Kidney (tissue), 14 donors: Measurements from ENCODE around the gene WIZ. TPM values are rescaled to one million over a fixed set of nuclear protein-coding genes. Genes with fewer than 3 reads are reported as not detected.

ENCODE experiments used
- DNase-seq, 5 donors: peaks; one replicate each; pipeline ENCODE4 v3.0.0-alpha.2; 2013 to 2020
- FAIRE-seq: peaks from 2 replicates; lab custom pipeline; 2012; peaks lifted over from hg19 to GRCh38; lab: Jason Lieb, UNC
- H3K27ac ChIP-seq, 2 donors: one replicate each; pipeline ENCODE4 v1.7.0; 2013; ENCODE audit warnings: low read depth in 2 of 2, low read length in 2 of 2, inconsistent platforms in 1 of 2
- H3K27me3 ChIP-seq: one replicate; pipeline ENCODE4 v1.7.1; 2013; ENCODE audit warnings: low read length, inconsistent platforms; ENCODE audit not compliant: control insufficient read depth, insufficient read depth
- H3K36me3 ChIP-seq, 3 donors: one replicate each; pipeline versions ENCODE4 v1.7.0 to v1.7.1; 2013; ENCODE audit warnings: low read length in 3 of 3, control low read depth in 1 of 3, inconsistent platforms in 1 of 3; ENCODE audit not compliant: insufficient read depth in 3 of 3, control insufficient read depth in 2 of 3
- H3K4me1 ChIP-seq, 3 donors: one replicate each; pipeline versions ENCODE4 v1.7.0 to v1.7.1; 2013; ENCODE audit warnings: low read length in 3 of 3, inconsistent platforms in 1 of 3, low read depth in 1 of 3; ENCODE audit not compliant: control insufficient read depth in 2 of 3, insufficient read depth in 2 of 3
- H3K4me3 ChIP-seq, 3 donors: one replicate each; pipeline versions ENCODE4 v1.7.0 to v1.8.1; 2013; ENCODE audit warnings: low read length in 3 of 3, control low read depth in 1 of 3, inconsistent platforms in 1 of 3
- H3K9ac ChIP-seq, 3 donors: one replicate each; pipeline versions ENCODE4 v1.7.0 to v1.7.1; 2013; ENCODE audit warnings: low read length in 3 of 3, control low read depth in 1 of 3, inconsistent platforms in 1 of 3
- H3K9me3 ChIP-seq, 3 donors: one replicate each; pipeline versions ENCODE4 v1.7.0 to v1.7.1; 2013; ENCODE audit warnings: low read length in 3 of 3, control low read depth in 1 of 3, inconsistent platforms in 1 of 3; ENCODE audit not compliant: control insufficient read depth in 2 of 3, insufficient read depth in 1 of 3
- intact Hi-C: fragments of 100-400 bp; cut with DNase I; formaldehyde crosslinking; loops from one replicate; pipeline ENCODE4 v1.11.1; 2022
- polyA plus RNA-seq: library from polyadenylated mRNA; stranded (reverse); fragments of 350-450 nt; fragmentation: Illumina TruSeq; extraction: RNeasy Lipid Tissue Mini Kit (QIAGEN cat#74804); gene quantifications from one replicate; pipeline ENCODE4 v1.2.3, GENCODE V29; 2014; ENCODE audit warnings: low read depth, low replicate concordance; ENCODE audit not compliant: insufficient read depth
- total RNA-seq: library from RNA; stranded (reverse); fragmentation: NEBNext Ultra II Directional; extraction: Animal tissue kit (Norgen Biotek cat#: 25700); gene quantifications from one replicate; pipeline ENCODE4 v1.2.1, GENCODE V29; 2021
- TF ChIP-seq, protein P1 (sequence below): IDR thresholded peaks from 3 replicates; pipeline ENCODE4 v1.5.1; 2012; ENCODE audit warnings: mild to moderate bottlenecking, moderate library complexity, borderline replicate concordance; ENCODE audit not compliant: insufficient read depth; ENCODE audit errors: extremely low read depth
- donor health status: control.
- donor health status: control.
- donor health status: control.
- donor health status: control.
- donor health status: control.
- donor health status: DM: yes; HTN: yes; CAD: no.
- donor health status: Normal renal cell carcinoma (clear cell type).

The WIZ gene
- total and polyA plus RNA-seq, 2 donors from 2014 or later: 15.4 to 37.1 TPM

GRCh38 chr19:15424121-15424520, 25.6 kb downstream of the WIZ start:
- DNase-seq: no peak
- TF ChIP-seq, protein P1, sequence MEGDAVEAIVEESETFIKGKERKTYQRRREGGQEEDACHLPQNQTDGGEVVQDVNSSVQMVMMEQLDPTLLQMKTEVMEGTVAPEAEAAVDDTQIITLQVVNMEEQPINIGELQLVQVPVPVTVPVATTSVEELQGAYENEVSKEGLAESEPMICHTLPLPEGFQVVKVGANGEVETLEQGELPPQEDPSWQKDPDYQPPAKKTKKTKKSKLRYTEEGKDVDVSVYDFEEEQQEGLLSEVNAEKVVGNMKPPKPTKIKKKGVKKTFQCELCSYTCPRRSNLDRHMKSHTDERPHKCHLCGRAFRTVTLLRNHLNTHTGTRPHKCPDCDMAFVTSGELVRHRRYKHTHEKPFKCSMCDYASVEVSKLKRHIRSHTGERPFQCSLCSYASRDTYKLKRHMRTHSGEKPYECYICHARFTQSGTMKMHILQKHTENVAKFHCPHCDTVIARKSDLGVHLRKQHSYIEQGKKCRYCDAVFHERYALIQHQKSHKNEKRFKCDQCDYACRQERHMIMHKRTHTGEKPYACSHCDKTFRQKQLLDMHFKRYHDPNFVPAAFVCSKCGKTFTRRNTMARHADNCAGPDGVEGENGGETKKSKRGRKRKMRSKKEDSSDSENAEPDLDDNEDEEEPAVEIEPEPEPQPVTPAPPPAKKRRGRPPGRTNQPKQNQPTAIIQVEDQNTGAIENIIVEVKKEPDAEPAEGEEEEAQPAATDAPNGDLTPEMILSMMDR: no peak
- no peaks in the 10 kb centered on the region for H3K9me3 ChIP-seq
- no peak overlapping the region for H3K9ac ChIP-seq
- intact Hi-C loops: no loop called here
- no peak for FAIRE-seq
- H3K27ac ChIP-seq: no peak overlapping the region
- H3K27me3 ChIP-seq: no peaks in the 10 kb centered on the region
- H3K4me1 ChIP-seq: no peaks in the 10 kb centered on the region
- H3K36me3 ChIP-seq: peaks cover 5 to 15% (median 11%) of the 10 kb centered on the region in 3 donors
- H3K4me3 ChIP-seq: no peak overlapping the region

- TF ChIP-seq, protein P1: no peak
- no peak for DNase-seq
- H3K36me3 ChIP-seq: peaks cover 5 to 15% (median 11%) of the 10 kb centered on the region in 3 donors
- no peak overlapping the region for H3K4me3 ChIP-seq
- H3K9ac ChIP-seq: no peak overlapping the region
- no peak overlapping the region for H3K27ac ChIP-seq
- no peak for FAIRE-seq
- H3K27me3 ChIP-seq: no peaks in the 10 kb centered on the region
- H3K4me1 ChIP-seq: no peaks in the 10 kb centered on the region
- intact Hi-C loops: no loop called here
- no peaks in the 10 kb centered on the region for H3K9me3 ChIP-seq
Measured at GRCh38 chr19:15423130-15423529, 26.6 kb downstream of the WIZ start.

- H3K27ac ChIP-seq: no peak overlapping the region
- no peaks in the 10 kb centered on the region for H3K27me3 ChIP-seq
- FAIRE-seq (no peak), DNase-seq (no peak)
- TF ChIP-seq, protein P1: no peak
- H3K4me3 ChIP-seq: no peak overlapping the region
- intact Hi-C loops: no loop called here
- H3K9ac ChIP-seq: no peak overlapping the region
- no peaks in the 10 kb centered on the region for H3K9me3 ChIP-seq
- peaks cover 5 to 15% (median 11%) of the 10 kb centered on the region in 3 donors for H3K36me3 ChIP-seq
- H3K4me1 ChIP-seq: peaks cover 0 to 6% (median under 1%) of the 10 kb centered on the region in 3 donors
Measured at GRCh38 chr19:15422296-15423075, 27.3 kb downstream of the WIZ start.
